Peyer's patch (tissue), 4 donors: Measurements from ENCODE around the gene SNTG2.

Experiments used
- CTCF ChIP-seq, 6 experiments: fragments of 450-650 bp in 4 of 6; fragments of 200-600 bp in 2 of 6; sonication (generic) in 1 of 6; IDR thresholded peaks; one replicate each; pipeline ENCODE4 v1.5.1; 2017 to 2019; ENCODE audit warnings: antibody characterized with exemption in 6 of 6, mild to moderate bottlenecking in 3 of 6, moderate library complexity in 1 of 6
- POLR2A ChIP-seq, 2 donors: fragments of 450-650 bp; IDR thresholded peaks; one replicate each; pipeline ENCODE4 v1.5.1; 2017; ENCODE audit warnings: antibody characterized with exemption in 2 of 2, mild to moderate bottlenecking in 2 of 2, moderate library complexity in 2 of 2

DNA sequence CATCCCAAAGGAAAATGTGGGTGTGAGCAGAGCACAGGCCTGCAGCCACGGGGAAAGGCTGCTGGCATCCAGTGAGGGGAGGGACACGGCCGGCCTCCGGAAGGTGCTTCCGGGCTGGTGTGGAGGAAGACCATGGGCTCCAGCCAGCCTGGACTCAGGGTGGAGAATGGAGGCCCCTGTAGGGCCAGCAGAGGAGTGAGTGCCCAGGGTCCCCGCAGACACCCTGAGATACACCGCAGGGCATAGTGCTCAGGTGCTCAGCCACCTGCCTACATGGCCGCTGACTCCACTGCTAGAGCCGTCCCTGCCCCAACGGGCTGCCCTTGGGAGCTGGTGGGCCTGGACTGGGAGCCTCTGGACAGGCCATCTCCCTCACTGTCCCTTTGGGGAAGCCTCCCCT is 28.5 kb upstream of the SNTG2 start:
- TF ChIP-seq CTCF (IDR thresholded peaks at IDR 0.05) (no peak), POLR2A (IDR thresholded peaks at IDR 0.05) (no peak)
